HepG2 (cell line): ENCODE results near the gene CABLES2. TPM values are rescaled to one million over a fixed set of nuclear protein-coding genes. Genes with fewer than 3 reads are reported as not detected.
A peak's percentile ranks its signal among the peaks of the same experiment; 100 is the strongest.

Experiments used
- AHDC1 ChIP-seq: sonication (generic); formaldehyde crosslinking; IDR thresholded peaks from 2 replicates; pipeline ENCODE4 v1.5.1; 2020; ENCODE audit warnings: mild to moderate bottlenecking, missing genetic modification reagents, borderline replicate concordance
- ATAD3A ChIP-seq: sonication (generic); formaldehyde crosslinking; IDR thresholded peaks from 2 replicates; pipeline ENCODE4 v1.4.0; 2020; ENCODE audit warnings: missing genetic modification reagents
- EHMT2 ChIP-seq: fragments of 200-600 bp; sonication (generic); IDR thresholded peaks from 2 replicates; pipeline ENCODE4 v1.7.0; 2017; ENCODE audit warnings: antibody characterized with exemption, low read depth, low read length, borderline replicate concordance
- KDM6A ChIP-seq: IDR thresholded peaks from 2 replicates; pipeline ENCODE4 v1.6.1; 2016; ENCODE audit warnings: low read depth
- MED8 ChIP-seq: sonication (generic); formaldehyde crosslinking; IDR thresholded peaks from 2 replicates; pipeline ENCODE4 v1.8.1; 2023; ENCODE audit warnings: mild to moderate bottlenecking, missing genetic modification reagents; ENCODE audit not compliant: insufficient replicate concordance
- MTF1 ChIP-seq: sonication (generic); formaldehyde crosslinking; IDR thresholded peaks from 2 replicates; pipeline ENCODE4 v1.5.0; 2020; ENCODE audit warnings: missing genetic modification reagents
- NCOA2 ChIP-seq: sonication (generic); formaldehyde crosslinking; IDR thresholded peaks from 2 replicates; pipeline ENCODE4 v1.8.0; 2022; ENCODE audit warnings: inconsistent platforms
- NFATC3 ChIP-seq: sonication (generic); formaldehyde crosslinking; IDR thresholded peaks from 2 replicates; pipeline ENCODE4 v1.5.1; 2020; ENCODE audit warnings: mild to moderate bottlenecking, missing genetic modification reagents
- NKX3-1 ChIP-seq: sonication (generic); formaldehyde crosslinking; IDR thresholded peaks from 2 replicates; pipeline ENCODE4 v1.5.0; 2020; ENCODE audit warnings: missing genetic modification reagents
- RBFOX2 ChIP-seq: fragments of 200-400 bp; formaldehyde crosslinking; IDR thresholded peaks from 2 replicates; pipeline ENCODE4 v1.6.1; 2017; ENCODE audit warnings: low read depth, mild to moderate bottlenecking, low read length
- RBM39 ChIP-seq: fragments of 200-400 bp; formaldehyde crosslinking; IDR thresholded peaks from one replicate; pipeline ENCODE4 v1.6.1; 2018; ENCODE audit warnings: antibody characterized with exemption, mild to moderate bottlenecking, low read depth, low read length; ENCODE audit not compliant: poor library complexity, severe bottlenecking
- SPEN ChIP-seq: sonication (generic); formaldehyde crosslinking; IDR thresholded peaks from 2 replicates; pipeline ENCODE4 v1.5.1; 2020; ENCODE audit warnings: low read depth, mild to moderate bottlenecking, missing genetic modification reagents
- ZBTB25 ChIP-seq: IDR thresholded peaks from 2 replicates; pipeline ENCODE4 v1.6.1; 2018; ENCODE audit warnings: missing genetic modification reagents
- ZFP82 ChIP-seq: sonication (generic); formaldehyde crosslinking; IDR thresholded peaks from 2 replicates; pipeline ENCODE4 v1.5.1; 2020; ENCODE audit warnings: mild to moderate bottlenecking, missing genetic modification reagents, borderline replicate concordance
- ZNF20 ChIP-seq: sonication (generic); formaldehyde crosslinking; IDR thresholded peaks from 2 replicates; pipeline ENCODE4 v1.4.0; 2020; ENCODE audit warnings: mild to moderate bottlenecking, moderate library complexity, missing genetic modification reagents
- ZNF333 ChIP-seq: sonication (generic); formaldehyde crosslinking; IDR thresholded peaks from 2 replicates; pipeline ENCODE4 v1.4.0; 2020; ENCODE audit warnings: mild to moderate bottlenecking, missing genetic modification reagents, borderline replicate concordance
- ZNF430 ChIP-seq: sonication (generic); formaldehyde crosslinking; IDR thresholded peaks from 2 replicates; pipeline ENCODE4 v1.9.0; 2021; ENCODE audit warnings: mild to moderate bottlenecking, missing genetic modification reagents
- ZNF530 ChIP-seq: sonication (generic); formaldehyde crosslinking; IDR thresholded peaks from 2 replicates; pipeline ENCODE4 v1.5.0; 2020; ENCODE audit warnings: low read depth, mild to moderate bottlenecking, missing genetic modification reagents
- ZNF546 ChIP-seq: sonication (generic); formaldehyde crosslinking; conservative IDR thresholded peaks from 2 replicates; pipeline ENCODE4 v1.8.1; 2023; ENCODE audit warnings: mild to moderate bottlenecking, missing genetic modification reagents
- ZNF768 ChIP-seq: sonication (generic); formaldehyde crosslinking; IDR thresholded peaks from 2 replicates; pipeline ENCODE4 v1.4.0; 2020; ENCODE audit warnings: missing genetic modification reagents
- ZNF850 ChIP-seq: sonication (generic); formaldehyde crosslinking; conservative IDR thresholded peaks from 2 replicates; pipeline ENCODE4 v1.9.0; 2021; ENCODE audit warnings: mild to moderate bottlenecking, missing genetic modification reagents
- polyA plus RNA-seq, 8 experiments: library from polyadenylated mRNA; depleted of rRNA in 3 of 8; stranded (reverse) in 7 of 8; unstranded in 1 of 8; fragments of >200 nt; fragmentation: Illumina TruSeq in 4 of 8; extraction: Trizol in 4 of 8; gene quantifications; 2 replicates each; pipeline versions ENCODE4 v1.2.1 to v1.2.3, GENCODE V29; 2011 to 2016; ENCODE audit warnings: low read depth in 4 of 8, missing spikeins in 1 of 8, mixed read lengths in 1 of 8; ENCODE audit not compliant: insufficient read depth in 1 of 8
- total RNA-seq, 5 experiments: library from RNA; depleted of rRNA; stranded (reverse); fragments of >200 nt; fragmentation: Illumina TruSeq; extraction: Trizol; gene quantifications; 2 replicates each; pipeline ENCODE4 v1.2.3, GENCODE V29; 2016; ENCODE audit warnings: low read depth in 1 of 5

CABLES2 gene
- total and polyA plus RNA-seq, 2 of the 13 experiments (the other 11 are each of a cell fraction or from before 2014, with no cell fraction given), result 5.2 to 9.7 TPM

- peak; percentile 87 for TF ChIP-seq ZNF430
- no peak; the same call in 1 of the 2 replicates for TF ChIP-seq RBFOX2
- peak; percentile 67 for TF ChIP-seq RBM39
- TF ChIP-seq EHMT2, result no peak
- no peak for TF ChIP-seq ZNF850 (CRISPR knock-in tag)
- peak; percentile 80; the same call in 1 of the 2 replicates for TF ChIP-seq ZNF530 (CRISPR knock-in tag)
- no peak for TF ChIP-seq ZNF546 (CRISPR knock-in tag)
- TF ChIP-seq ZBTB25 (CRISPR knock-in tag), result peak; percentile 52; the same call in 1 of the 2 replicates
- TF ChIP-seq NCOA2 (CRISPR knock-in tag), result 0 out of 2 replicates have a peak, but pooled peaks have one; percentile 11
- TF ChIP-seq MED8, result peak; percentile 36
- no peak for TF ChIP-seq ZFP82 (CRISPR knock-in tag)
- TF ChIP-seq ATAD3A, result no peak
- TF ChIP-seq ZNF20 (CRISPR knock-in tag), result no peak
- TF ChIP-seq ZNF333 (CRISPR knock-in tag), result no peak; the same call in 1 of the 2 replicates
- no peak for TF ChIP-seq MTF1
- TF ChIP-seq KDM6A, result no peak
- TF ChIP-seq NFATC3 (CRISPR knock-in tag), result no peak
- TF ChIP-seq AHDC1, result no peak
- TF ChIP-seq SPEN (CRISPR knock-in tag), result peak; percentile 57; the same call in 1 of the 2 replicates
- peak; percentile 56; the same call in 1 of the 2 replicates for TF ChIP-seq ZNF768 (CRISPR knock-in tag)
- TF ChIP-seq NKX3-1 (CRISPR knock-in tag), result 0 out of 2 replicates have a peak, but pooled peaks have one; percentile 58
These were observed 24.5 kb downstream of the CABLES2 start (continued) for GRCh38 chr20:62382306-62383198.
